ENCODE results near the gene C1orf174.

The C1orf174 gene

DNA sequence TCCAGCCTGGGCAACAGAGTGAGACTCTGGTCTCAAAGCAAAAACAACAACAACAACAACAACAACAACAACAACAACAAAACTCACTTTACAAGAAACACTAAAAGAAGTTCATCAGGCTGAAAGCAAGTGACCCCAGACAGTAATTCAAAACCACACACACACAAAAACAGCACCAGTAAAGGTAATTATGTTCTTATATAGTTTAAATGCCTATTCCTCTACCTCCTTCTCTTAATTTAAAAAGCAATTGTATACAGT lies 1.7 kb downstream of the C1orf174 start:
- DNase-seq (ENCODE audit: extremely low read depth in 1 of 2, low read depth in 1 of 2) = no peak

DNA sequence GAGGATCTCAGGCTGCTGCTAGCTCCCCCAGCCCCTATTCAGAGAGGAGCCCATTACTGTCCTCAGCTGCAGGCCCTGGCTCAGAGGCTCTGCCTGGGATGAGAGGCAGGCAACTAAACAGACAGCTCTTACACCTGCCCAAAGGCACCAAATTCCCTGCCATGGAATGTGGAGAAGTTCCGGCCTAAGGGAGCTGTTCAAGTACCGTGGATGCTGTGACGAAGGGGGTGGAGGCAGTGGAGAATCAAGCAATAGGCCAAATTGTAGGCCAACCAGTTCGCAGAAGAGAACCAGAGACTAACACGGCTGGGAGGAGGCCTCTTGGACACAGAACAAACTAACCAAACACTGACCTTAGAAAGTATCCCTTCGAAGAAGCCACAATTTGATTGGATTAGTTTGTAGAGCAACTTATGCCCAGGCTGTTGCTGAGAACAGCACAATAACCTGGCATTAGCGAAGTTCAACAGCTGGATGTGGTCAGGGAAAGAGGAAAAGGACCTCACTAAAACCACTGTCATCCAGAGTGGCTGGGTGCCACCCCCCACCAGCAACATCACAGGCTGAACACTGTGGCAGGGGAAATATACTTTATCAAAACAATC lies 3.6 kb downstream of the C1orf174 start:
- DNase-seq (ENCODE audit: extremely low read depth in 1 of 2, low read depth in 1 of 2) = no peak

DNA sequence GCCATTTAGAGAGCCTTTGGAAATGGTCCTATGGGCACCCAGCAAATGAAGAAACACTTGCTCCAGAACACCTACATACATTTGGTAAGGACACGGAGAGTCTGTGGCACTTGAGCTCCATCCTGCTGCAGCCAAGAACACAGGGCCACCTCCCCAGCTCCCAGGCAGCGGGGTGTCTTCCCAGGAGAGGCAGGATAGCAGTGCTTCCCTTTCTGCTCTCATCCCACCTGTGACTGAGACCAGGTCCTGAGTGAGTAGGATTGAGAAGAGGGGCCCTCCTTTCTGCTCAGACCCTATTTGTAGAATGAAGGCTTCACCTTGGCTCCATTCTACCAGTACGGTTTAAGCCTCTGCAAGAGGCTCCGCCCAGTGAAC lies 4.1 kb downstream of the C1orf174 start:
- no peak for DNase-seq (ENCODE audit: extremely low read depth in 1 of 2, low read depth in 1 of 2)

DNA sequence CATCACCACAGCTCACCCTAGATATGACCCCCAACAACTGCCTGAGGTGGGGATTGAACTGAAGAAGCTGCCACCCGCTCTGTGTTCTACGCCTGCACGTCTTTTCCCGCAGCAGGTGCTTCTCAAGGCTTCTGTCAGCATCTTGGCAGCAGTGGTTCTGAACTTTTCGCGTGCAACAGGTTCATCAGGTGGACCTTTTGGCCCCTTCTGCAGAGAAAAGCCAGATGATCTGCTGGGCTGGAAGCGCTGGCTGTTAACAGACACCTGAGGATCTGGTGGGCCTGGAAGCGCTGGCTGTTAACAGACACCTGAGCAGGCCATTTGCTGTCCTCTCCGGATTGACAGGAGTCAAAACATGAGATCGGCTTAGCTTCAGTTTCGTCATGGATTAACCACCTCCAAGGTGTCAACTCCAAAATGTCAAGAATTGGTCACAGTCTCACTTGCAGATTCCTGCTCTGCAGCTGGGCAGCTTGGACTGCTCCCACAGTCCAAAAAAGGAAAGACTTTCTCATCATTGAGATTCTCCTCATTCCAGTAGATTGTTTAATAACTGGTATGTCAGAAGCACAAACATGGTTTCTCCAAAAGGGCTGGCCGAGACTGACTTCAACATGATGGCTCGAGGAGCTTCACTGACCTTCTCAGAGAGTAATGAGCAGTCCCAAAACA lies 4.7 kb downstream of the C1orf174 start:
- no peak for DNase-seq (ENCODE audit: extremely low read depth in 1 of 2, low read depth in 1 of 2)

DNA sequence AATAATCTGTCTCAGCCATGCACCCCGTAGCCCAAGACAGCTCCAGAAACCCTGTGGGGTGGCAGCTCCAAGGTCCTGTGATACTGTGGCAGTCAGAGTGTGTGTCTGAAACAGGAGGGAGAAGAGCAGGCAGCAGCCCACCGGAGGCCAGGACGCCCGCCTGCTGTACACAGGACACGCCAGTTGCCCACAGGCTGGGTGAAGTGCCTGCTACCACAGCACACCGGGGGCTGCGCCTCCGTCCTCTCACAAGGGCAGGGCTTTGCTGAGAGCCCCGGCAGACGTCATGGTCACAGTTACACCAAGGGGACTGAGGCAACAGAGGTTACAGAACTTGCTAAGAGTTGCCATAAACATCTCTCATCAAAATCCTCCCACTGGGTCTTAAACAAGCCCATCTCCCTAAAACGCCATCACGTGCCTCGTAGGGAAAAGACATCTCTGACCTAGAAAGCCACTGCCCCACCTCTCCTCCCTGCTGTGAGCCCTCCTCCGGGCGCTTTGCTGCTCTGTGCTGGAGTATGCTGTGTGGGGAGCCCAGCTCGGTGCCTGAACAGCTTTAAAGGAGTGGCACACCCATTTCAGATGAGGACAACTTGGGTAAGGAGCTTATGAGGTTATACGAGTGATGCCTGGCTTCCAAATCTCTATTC lies 5.3 kb downstream of the C1orf174 start:
- no peak for DNase-seq (ENCODE audit: extremely low read depth in 1 of 2, low read depth in 1 of 2)

DNA sequence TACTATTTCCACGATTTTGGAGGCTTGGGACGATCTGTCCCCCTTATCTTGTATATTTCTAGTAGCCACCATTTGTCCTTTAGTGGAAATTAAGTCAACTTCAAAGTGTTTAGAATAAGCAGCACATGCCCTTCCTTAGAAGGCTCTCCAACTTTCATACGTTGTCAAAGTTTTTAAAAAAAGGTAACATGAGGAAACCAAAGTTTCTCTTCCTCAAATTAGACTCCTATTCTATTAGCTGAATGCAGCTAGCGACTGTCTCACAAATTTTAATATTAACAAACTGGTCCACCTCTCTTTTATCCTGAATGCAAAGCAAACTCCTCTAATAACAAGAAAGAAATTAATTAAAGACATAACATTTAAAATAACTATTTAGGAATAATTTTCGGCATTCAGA lies 6.9 kb downstream of the C1orf174 start:
- DNase-seq (ENCODE audit: extremely low read depth in 1 of 2, low read depth in 1 of 2) = no peak

DNA sequence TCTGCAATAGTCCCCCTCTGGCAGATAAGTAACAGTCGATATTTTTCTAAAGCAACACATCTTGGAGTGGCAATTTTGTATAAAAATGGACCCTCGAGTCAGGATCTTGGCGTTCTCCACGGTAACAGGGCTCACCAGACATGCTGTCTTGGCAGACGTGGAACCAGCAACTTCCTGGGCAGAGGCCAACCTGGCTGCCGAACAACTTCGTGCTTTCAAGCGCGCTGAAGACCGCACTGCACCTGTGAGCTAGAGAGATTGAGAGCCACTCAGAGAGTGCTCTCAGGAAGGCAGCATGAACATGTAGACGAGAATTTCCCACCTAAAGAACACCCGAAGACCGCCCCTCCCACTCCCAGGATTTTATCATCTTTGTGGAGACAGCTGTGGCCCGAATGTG lies 7.3 kb downstream of the C1orf174 start:
- no peak for DNase-seq (ENCODE audit: extremely low read depth in 1 of 2, low read depth in 1 of 2)

DNA sequence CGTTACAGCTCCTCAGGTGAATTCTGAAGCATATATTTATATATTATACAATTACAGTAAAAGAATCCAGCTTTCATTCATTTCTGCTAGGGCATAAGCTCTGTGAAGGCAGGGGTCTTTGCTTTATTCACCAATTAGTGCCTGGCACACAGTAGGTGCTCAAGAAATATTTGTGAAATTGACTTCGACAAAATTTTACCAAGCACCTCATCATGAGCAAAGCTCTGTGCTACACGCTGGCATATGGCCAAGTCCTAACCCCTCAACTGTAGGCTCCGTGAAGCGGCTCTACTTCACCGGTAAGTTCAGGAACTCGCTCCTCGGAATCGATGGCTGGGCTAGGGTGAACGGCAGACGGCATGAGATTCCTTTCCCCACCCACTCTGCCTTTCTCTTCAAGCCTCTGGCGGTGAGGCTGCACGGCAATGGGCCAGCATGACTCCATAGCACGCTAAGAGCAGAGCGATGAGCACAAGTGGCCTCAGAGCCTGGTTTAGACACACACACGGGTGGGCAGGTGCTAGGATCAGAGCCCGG lies 8.7 kb downstream of the C1orf174 start:
- no peak for DNase-seq (ENCODE audit: extremely low read depth in 1 of 2, low read depth in 1 of 2)

DNA sequence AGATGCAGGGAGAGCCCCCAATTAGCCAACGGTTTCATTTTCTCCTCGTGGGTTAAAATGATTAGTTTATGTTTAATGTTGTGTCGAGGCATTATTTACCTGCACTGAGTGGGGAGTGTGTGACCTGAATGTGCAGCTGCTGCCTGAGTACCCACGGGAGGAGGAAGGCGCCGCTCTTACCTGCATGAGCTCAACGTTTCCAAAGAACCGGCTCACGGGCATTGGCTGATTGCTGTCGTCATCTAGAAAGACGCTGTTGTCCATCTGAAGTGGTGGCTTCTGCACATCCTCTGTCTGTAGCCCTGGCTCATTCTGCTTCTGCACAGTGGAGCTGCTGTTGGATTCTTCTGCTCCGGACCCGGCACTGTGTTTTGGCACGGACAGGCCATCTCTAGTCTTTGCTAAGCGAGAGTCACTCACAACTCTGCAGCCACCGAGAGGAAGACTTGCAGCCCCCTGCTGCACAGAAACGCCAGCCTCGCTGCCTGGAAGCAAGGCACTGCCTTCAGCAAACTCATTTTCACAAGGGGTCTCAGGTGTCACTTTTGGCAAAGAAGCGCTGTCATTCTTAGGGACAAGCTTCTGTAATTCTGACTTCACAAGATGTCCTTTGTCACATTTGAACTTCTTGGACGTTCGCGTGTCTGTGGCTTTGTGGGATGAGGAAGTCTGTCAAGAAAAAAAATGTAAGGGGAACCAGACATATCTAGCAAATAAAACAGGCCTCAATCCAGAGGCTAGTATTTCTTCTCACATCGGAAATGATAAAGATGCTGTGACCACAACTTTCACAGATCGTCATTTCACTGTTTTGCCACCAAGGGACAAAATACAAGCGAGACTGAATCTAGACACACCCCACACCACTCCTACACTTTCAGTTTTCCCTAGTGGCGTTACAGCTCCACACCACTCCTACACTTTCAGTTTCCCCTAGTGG lies 9.4 kb downstream of the C1orf174 start:
- no peak for DNase-seq (ENCODE audit: extremely low read depth in 1 of 2, low read depth in 1 of 2)

DNA sequence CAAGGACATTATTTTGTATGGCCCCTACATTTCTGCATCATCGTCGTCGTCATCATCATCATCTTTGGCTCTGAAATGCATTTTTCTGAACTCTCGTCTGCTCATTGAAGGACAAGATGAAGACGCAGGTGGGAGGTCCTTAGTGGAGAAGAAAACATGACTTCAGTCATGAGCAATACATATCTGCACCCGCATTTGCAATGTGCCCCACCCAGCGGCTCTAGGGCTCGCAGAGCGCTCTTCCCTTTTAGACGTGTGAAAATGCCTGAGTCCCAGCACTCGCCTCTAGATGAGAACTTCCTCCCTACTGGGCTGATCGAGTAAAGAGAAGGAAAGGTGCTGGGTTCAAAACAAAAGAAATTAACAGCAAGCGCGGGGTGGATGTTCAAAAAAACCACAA lies 10.1 kb downstream of the C1orf174 start:
- DNase-seq (ENCODE audit: extremely low read depth in 1 of 2, low read depth in 1 of 2) = no peak

DNA sequence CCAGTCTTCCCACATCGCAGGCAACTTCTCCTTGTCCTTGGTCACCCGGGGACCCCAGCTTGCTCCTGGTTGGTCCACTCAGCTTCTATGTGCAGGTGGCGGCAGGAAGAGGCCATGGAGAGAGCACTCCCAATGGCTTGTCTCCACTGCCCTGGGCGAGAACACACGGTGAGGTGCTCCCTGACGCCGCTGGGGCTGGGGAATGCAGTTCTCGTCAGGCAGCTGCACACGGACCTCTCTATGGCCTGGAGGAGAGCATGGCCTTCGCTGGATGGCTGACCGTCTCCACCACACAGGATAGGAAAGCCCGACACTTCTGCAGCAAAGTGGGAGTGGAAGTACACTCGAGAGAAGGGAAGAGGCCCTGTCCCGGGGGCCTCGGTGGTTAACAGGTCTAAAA lies 11.8 kb downstream of the C1orf174 start:
- DNase-seq (ENCODE audit: extremely low read depth in 1 of 2, low read depth in 1 of 2) = no peak

DNA sequence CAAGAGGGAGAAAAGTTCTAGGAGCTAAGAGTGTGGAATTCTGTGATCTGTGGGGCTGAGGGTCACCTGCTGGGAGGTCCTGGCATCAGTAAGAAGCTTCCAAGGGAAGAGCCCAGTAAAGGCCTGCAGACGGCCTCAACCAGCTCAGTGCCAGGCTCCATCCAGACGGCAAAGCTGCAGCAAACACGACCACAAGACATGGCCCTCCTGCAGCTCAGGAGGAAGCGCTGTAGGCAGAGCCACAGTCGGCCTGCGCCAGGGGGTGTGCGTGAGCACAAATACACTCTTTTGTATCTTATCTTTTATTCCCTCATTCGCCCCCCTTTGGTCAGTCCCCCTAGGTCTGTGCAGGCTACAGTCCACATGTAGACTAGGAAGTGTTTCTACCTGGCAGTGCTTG lies 13.4 kb downstream of the C1orf174 start:
- DNase-seq (ENCODE audit: extremely low read depth in 1 of 2, low read depth in 1 of 2) = no peak

DNA sequence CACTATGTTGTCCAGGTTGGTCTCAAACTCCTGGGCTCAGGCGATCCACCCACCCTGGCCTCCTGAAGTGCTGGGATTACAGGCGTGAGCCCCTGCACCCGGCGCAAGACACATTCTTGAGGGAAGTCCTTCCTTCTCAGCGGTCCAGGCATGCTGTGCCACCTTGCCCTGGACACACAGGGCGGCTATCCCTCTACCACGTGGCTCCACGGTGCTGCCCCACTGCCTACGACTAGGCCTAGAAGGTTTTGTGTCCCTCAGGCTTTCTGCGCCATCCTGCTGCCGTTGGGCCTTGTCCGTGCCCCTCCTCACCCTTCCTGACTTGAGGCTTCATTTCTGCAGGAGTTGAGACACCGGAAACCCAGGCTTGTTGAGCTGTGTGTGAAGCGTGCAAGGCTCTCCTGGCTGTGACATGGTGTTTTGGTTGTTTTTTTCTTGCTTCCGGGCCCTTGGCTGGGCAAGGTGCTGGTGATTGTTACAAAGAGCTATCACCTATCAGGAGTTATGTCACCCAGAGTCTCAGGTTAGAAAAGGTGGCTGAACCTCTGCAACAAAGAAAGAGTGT lies 13.9 kb downstream of the C1orf174 start:
- no peak for DNase-seq (ENCODE audit: extremely low read depth in 1 of 2, low read depth in 1 of 2)

DNA sequence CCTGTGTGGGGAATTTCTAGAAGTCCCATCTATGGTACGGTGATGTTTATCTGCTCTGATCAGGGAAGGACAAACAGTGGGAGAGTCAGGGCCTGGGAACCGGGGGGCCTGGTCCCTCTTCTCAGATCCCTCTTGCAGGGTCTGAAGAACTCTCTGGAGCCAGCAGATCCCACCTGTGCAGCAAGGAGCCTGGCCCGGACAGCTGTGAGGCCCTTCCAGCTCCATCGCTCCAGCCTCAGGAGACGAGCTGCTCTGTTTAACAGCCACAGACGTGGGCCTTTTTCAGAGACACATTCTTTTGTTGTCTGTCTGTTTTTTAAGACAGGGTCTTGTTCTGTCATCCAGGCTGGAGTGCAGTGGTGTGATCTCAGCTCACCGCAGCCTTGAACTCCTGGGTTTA lies 14.5 kb downstream of the C1orf174 start:
- no peak for DNase-seq (ENCODE audit: extremely low read depth in 1 of 2, low read depth in 1 of 2)

DNA sequence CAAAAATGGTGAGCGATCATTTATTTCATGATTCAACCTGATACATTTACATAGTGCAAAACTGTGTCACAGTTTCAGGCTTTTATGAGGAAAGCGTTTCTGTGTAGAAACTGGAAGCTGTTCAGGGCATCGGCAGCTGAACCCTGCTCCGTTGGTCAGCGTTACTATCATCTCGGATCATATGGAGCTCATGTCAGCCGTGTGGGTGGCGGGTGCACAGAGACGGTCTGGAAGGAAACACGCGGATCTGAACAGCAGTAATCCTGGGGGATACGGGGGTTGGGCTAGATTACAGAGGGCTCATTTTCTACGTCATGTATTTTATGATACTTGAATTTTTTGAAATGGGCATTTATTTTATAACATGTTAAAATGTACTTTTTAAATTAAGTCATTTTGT lies 15.1 kb downstream of the C1orf174 start:
- no peak for DNase-seq (ENCODE audit: extremely low read depth in 1 of 2, low read depth in 1 of 2)

DNA sequence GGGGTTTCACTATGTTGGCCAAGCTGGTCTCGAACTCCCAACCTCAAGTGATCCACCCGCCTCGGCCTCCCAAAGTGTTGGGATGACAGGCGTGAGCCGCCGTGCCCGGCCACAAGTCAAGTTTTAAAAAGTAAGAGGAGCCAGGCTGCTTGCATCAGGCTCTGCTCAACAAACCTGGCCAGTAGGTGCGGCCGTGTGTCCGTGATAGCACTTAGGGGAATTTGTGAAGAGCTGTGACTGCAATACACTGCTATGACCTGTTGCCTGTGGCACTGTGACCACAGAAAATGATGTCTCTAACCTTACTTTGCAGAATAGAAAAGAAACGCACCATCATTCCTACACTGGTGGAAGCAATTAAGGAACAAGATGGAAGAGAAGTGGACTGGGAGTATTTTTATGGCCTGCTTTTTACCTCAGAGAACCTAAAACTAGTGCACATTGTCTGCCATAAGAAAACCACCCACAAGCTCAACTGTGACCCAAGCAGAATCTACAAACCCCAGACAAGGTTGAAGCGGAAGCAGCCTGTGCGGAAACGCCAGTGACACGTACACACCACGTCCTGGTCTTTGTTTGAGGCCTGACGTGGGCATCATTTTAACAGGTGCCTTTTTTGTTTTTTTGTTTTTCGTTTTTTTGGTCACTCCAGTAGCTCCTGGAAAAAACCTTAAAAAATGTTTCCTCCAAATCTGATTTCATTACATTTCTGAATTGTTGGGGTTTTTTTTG lies 16.7 kb downstream of the C1orf174 start:
- no peak for DNase-seq (ENCODE audit: extremely low read depth in 1 of 2, low read depth in 1 of 2)

DNA sequence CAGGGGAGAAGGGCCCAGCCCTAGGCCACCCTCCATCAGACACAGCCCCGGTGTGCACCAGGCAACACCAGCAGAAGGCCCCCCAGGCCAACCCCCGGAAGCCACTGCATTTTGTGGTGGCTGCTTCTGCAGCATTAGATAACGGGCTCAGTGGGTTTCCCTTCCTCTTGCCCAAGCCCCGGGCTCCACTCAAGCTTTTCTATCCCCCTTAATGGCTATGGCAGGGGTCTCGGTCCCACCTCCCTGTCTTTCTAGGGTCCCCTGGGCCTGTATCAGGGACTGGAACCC lies 18.9 kb downstream of the C1orf174 start:
- DNase-seq (ENCODE audit: extremely low read depth in 1 of 2, low read depth in 1 of 2) = no peak

DNA sequence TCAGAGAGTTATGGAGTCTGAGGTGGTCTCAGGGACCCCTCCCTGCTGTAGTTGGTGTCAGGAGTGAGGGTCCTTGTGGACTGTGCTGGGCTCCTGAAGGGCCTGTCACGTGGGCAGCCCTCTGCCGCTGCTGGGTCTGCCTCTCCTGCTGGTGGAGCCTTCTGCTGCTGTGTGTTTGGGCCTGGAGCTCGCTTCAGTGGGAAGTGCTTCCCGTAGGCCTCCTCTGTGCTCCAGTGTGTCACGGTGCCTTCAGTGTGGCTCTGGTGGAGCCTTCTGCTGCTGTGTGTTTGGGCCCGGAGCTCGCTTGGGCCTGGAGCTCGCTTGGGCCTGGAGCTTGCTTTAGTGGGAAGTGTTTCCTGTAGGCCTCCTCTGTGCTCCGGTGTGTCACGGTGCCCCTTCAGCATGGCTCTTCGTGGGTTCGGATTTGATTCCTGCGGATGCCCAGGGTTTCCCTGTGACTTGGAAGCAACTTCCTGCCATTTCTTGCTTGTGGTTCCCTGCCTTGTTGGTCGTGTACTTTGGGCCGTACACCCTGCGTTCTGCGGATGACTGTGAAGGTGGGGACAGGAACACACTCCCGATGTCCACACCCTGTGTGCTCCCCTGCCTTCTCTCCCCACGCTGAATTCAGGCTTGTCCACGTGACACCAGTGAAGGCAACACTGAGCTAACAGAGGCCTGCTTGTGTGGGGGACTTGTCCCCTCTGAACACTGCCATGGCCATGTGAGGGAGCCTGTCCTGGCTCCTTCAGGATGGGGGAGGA lies 19.5 kb downstream of the C1orf174 start:
- no peak for DNase-seq (ENCODE audit: extremely low read depth in 1 of 2, low read depth in 1 of 2)

DNA sequence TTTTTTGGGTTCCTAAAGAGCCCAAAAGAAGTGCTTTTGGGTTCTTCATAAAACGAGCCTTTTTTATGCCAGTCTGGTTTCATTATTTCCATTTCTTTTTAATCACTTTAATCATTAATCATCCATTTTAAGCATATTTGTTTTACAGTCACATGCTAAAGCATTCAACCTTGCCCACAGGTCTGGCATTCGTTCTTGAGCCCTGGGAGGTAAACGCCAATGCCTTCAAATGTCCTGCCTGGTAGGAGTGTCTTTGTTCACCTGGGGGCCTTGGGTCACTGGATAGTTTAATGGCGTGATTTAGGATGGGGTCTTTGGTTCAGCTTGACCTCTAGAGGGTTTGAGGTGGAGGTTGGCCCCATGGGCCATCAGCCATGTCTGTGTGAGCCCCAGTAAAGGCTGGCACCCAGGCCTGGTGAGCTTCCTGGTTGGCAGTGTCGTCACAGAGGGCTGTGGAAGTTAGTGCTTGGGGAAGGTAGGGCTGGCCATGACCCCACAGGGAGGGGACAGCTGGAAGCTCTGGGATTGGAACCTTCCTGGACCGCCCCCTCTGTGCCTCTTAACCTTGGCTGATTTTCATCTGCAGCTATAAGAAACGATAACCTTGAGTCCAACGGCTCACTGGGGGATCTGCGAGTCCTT lies 20.2 kb downstream of the C1orf174 start:
- no peak for DNase-seq (ENCODE audit: extremely low read depth in 1 of 2, low read depth in 1 of 2)

DNA sequence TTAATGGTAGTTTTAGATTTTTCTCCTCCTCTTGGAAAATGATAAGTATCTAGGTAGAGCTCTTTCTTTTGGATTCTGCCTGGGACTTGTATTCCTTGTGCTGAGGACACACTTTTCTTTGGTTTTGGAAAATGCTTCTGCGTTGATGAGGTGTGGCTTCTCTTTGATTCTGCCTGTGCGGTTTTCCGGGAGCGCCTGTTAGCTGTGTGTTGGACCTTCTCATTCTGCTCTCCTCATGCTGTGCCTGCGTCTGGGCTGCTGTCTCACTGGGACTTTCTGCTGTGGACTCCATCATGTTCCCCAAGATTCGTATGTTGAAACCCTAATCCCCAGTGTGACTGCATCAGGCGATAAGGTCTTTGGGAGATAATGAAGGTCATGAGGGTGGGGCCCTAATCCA lies 21.0 kb downstream of the C1orf174 start:
- no peak for DNase-seq (ENCODE audit: extremely low read depth in 1 of 2, low read depth in 1 of 2)
